Measurements from ENCODE around the gene DAGLA.

DAGLA gene

DNA sequence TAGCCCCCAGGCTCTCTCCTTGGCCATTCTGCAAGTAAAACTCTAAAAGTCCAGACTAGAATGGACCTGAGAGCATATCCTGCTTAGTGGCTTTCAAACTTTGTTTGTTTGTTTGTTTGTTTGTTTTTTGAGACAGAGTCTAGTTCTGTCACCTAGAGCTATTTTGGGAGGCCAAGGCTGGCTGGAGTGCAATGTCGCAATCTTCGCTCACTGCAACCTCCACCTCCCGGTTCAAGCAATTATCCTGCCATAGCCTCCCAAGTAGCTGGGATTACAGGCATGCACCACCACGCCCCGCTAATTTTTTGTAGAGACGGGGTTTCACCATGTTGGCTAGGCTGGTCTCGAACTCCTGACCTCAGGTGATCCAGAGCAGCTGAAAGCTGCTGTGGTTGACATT, 28.9 kb downstream of the DAGLA start:
- H3K4me3 ChIP-seq (ENCODE audit: low read length in 2 of 2) = no peak overlapping the region
- H3K9me3 ChIP-seq (ENCODE audit: control insufficient read depth in 2 of 2, low read length in 2 of 2) = no peaks in the 10 kb centered on the region
- no peaks in the 10 kb centered on the region for H3K36me3 ChIP-seq (ENCODE audit: control insufficient read depth in 2 of 2, insufficient read depth in 2 of 2, low read length in 2 of 2)
- H3K4me1 ChIP-seq (ENCODE audit: control insufficient read depth in 2 of 2, insufficient read depth in 2 of 2, low read length in 2 of 2) = peaks cover 8 to 11% of the 10 kb centered on the region in 2 donors
- H3K27me3 ChIP-seq (ENCODE audit: control insufficient read depth in 2 of 2, insufficient read depth in 2 of 2, low read length in 2 of 2) = no peaks in the 10 kb centered on the region
- H3K9ac ChIP-seq (ENCODE audit: low read depth in 1 of 2, low read length in 2 of 2) = no peak overlapping the region
- no peak overlapping the region for H3K27ac ChIP-seq (ENCODE audit: low read depth in 2 of 2, low read length in 2 of 2)

DNA sequence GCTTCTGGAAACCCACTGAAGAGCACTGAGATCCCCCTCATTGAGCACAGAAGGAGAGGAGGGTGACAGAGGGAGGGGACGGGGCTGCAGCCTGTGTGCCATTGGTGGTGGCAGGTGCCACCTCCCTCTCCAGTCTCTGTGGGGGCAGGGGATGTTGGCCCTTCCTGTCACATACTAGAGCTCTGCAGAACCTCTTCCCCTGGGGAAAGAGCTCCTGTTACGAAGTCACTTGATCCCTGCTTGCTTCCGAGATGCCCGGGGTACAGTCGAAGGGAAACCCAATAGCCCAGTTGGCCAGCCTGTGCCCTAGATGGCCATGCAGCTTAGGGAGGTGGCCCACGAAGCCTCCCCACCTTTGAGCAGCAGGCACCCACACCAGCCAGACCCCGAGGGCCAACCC, 29.4 kb downstream of the DAGLA start:
- Histone ChIP-seq H3K27ac (ENCODE audit: low read depth in 2 of 2, low read length in 2 of 2) (no peak overlapping the region), H3K27me3 (ENCODE audit: control insufficient read depth in 2 of 2, insufficient read depth in 2 of 2, low read length in 2 of 2) (no peaks in the 10 kb centered on the region), H3K36me3 (ENCODE audit: control insufficient read depth in 2 of 2, insufficient read depth in 2 of 2, low read length in 2 of 2) (no peaks in the 10 kb centered on the region), H3K4me1 (ENCODE audit: control insufficient read depth in 2 of 2, insufficient read depth in 2 of 2, low read length in 2 of 2) (peaks cover 8 to 11% of the 10 kb centered on the region in 2 donors), H3K4me3 (ENCODE audit: low read length in 2 of 2) (no peak overlapping the region), H3K9me3 (ENCODE audit: control insufficient read depth in 2 of 2, low read length in 2 of 2) (no peaks in the 10 kb centered on the region), H3K9ac (ENCODE audit: low read depth in 1 of 2, low read length in 2 of 2) (no peak overlapping the region)

DNA sequence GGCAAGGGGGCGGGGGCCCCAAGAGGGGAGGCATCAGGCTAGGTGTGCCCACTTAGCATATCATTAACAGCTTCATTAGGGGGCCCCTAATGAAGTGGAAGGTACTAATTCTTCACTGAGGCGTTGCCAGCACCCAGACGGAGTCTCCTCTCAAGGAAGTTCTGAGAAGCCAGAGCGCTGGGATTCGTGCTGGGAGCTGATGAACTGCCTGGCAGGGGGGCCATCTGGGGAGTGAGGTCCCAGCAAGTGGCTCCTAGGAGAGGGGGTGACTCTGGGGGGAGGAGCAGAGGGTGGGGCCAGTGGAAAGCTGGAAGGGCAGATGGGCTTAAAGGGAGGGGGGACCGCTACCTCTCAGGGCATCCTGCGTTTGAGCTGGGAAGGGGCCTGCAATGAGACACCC, 29.8 kb downstream of the DAGLA start:
- Histone ChIP-seq H3K9ac (ENCODE audit: low read depth in 1 of 2, low read length in 2 of 2) (no peak overlapping the region), H3K4me1 (ENCODE audit: control insufficient read depth in 2 of 2, insufficient read depth in 2 of 2, low read length in 2 of 2) (peaks cover 8 to 11% of the 10 kb centered on the region in 2 donors), H3K9me3 (ENCODE audit: control insufficient read depth in 2 of 2, low read length in 2 of 2) (no peaks in the 10 kb centered on the region), H3K4me3 (ENCODE audit: low read length in 2 of 2) (no peak overlapping the region), H3K36me3 (ENCODE audit: control insufficient read depth in 2 of 2, insufficient read depth in 2 of 2, low read length in 2 of 2) (no peaks in the 10 kb centered on the region), H3K27ac (ENCODE audit: low read depth in 2 of 2, low read length in 2 of 2) (no peak overlapping the region), H3K27me3 (ENCODE audit: control insufficient read depth in 2 of 2, insufficient read depth in 2 of 2, low read length in 2 of 2) (no peaks in the 10 kb centered on the region)

DNA sequence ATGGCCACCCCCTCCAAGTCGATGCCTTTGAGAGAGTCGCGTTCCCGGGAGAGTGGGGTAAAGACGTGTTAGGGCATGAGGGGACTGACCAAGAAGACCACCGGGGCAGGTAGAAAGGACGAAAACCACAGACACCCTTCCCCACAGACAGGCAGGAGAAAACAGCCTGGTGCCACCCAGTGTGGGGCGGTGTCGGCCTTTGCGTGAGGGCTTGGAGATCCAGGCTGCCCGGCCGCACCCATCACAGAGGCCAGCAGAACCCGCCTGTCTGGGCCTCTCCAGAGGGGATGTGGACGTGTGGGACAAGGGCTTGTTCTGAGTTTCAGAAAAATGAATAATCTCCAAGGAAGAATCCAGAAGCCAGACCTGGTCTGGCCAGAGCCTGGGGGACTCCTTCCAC, 30.8 kb downstream of the DAGLA start:
- Histone ChIP-seq H3K4me1 (ENCODE audit: control insufficient read depth in 2 of 2, insufficient read depth in 2 of 2, low read length in 2 of 2) (peaks cover 8 to 19% of the 10 kb centered on the region in 2 donors), H3K27ac (ENCODE audit: low read depth in 2 of 2, low read length in 2 of 2) (no peak overlapping the region), H3K27me3 (ENCODE audit: control insufficient read depth in 2 of 2, insufficient read depth in 2 of 2, low read length in 2 of 2) (no peaks in the 10 kb centered on the region), H3K4me3 (ENCODE audit: low read length in 2 of 2) (no peak overlapping the region), H3K9ac (ENCODE audit: low read depth in 1 of 2, low read length in 2 of 2) (no peak overlapping the region), H3K9me3 (ENCODE audit: control insufficient read depth in 2 of 2, low read length in 2 of 2) (no peaks in the 10 kb centered on the region), H3K36me3 (ENCODE audit: control insufficient read depth in 2 of 2, insufficient read depth in 2 of 2, low read length in 2 of 2) (no peaks in the 10 kb centered on the region)

DNA sequence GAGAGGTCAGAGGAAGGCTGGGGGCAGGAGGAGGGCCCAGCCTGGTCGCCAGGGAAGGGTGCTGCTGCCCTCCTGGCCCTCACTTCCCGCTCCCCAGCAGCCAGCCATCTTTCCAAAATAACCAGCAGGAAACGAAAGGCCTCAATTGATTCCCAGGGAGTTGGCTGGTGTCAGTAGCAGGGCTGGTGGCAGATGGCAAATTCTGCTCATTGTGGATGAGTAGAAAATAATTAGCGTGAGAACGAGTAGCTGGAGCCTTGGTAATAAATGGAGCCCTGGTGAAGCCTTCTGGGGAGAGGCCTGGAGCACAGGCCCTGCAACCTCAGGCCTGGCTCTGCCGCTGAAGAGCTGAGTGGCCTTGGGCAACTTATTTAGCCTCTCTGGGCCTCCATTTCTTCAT, 31.3 kb downstream of the DAGLA start:
- Histone ChIP-seq H3K9ac (ENCODE audit: low read depth in 1 of 2, low read length in 2 of 2) (no peak overlapping the region), H3K27me3 (ENCODE audit: control insufficient read depth in 2 of 2, insufficient read depth in 2 of 2, low read length in 2 of 2) (no peaks in the 10 kb centered on the region), H3K27ac (ENCODE audit: low read depth in 2 of 2, low read length in 2 of 2) (no peak overlapping the region), H3K4me1 (ENCODE audit: control insufficient read depth in 2 of 2, insufficient read depth in 2 of 2, low read length in 2 of 2) (peaks cover 12 to 21% of the 10 kb centered on the region in 2 donors), H3K9me3 (ENCODE audit: control insufficient read depth in 2 of 2, low read length in 2 of 2) (no peaks in the 10 kb centered on the region), H3K36me3 (ENCODE audit: control insufficient read depth in 2 of 2, insufficient read depth in 2 of 2, low read length in 2 of 2) (no peaks in the 10 kb centered on the region), H3K4me3 (ENCODE audit: low read length in 2 of 2) (no peak overlapping the region)

DNA sequence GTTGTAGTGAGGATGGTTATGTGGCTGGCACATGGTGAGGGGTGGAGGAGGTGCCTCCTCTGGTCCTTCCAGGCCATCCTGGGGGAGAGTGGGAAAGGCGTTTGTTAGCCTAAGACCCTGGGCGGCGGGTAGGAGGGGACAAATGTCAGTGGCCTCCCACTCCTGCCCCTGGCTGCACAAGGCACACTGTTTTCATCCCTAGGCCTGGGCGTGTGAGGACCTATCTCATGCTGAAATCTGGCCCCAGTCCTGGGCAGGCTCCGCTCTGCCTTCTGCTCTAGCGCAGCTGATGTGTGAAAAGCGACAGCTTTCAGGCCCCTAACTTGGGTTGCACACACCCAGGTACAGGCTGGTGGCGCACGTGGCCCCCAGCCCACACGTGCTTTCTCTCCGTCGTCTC, 32.1 kb downstream of the DAGLA start:
- Histone ChIP-seq H3K4me3 (ENCODE audit: low read length in 2 of 2) (no peak overlapping the region), H3K27ac (ENCODE audit: low read depth in 2 of 2, low read length in 2 of 2) (no peak overlapping the region), H3K9ac (ENCODE audit: low read depth in 1 of 2, low read length in 2 of 2) (no peak overlapping the region), H3K27me3 (ENCODE audit: control insufficient read depth in 2 of 2, insufficient read depth in 2 of 2, low read length in 2 of 2) (no peaks in the 10 kb centered on the region), H3K36me3 (ENCODE audit: control insufficient read depth in 2 of 2, insufficient read depth in 2 of 2, low read length in 2 of 2) (no peaks in the 10 kb centered on the region), H3K9me3 (ENCODE audit: control insufficient read depth in 2 of 2, low read length in 2 of 2) (no peaks in the 10 kb centered on the region), H3K4me1 (ENCODE audit: control insufficient read depth in 2 of 2, insufficient read depth in 2 of 2, low read length in 2 of 2) (peaks cover 7 to 14% of the 10 kb centered on the region in 2 donors)

DNA sequence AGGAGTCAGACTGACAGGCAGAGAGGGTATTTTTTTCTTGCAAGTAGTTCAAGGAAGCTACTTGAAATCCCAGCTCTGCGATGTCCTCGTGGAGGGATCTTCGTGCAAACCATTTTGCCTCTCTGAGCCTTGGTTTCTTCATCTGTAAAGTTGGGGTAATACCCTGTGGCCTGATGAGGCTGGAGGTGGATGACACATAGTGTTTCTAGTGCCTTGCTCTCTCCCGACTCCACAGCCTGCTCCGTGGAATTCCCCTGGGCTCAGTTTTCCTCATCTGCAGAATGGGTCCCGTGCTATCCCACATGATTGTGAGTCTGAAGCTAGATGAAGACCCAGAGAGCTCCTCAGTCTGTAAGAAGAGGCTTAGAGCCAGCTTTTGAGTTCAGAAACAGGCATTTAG, 32.7 kb downstream of the DAGLA start:
- Histone ChIP-seq H3K27me3 (ENCODE audit: control insufficient read depth in 2 of 2, insufficient read depth in 2 of 2, low read length in 2 of 2) (no peaks in the 10 kb centered on the region), H3K36me3 (ENCODE audit: control insufficient read depth in 2 of 2, insufficient read depth in 2 of 2, low read length in 2 of 2) (no peaks in the 10 kb centered on the region), H3K27ac (ENCODE audit: low read depth in 2 of 2, low read length in 2 of 2) (no peak overlapping the region), H3K4me1 (ENCODE audit: control insufficient read depth in 2 of 2, insufficient read depth in 2 of 2, low read length in 2 of 2) (peaks cover 6 to 12% of the 10 kb centered on the region in 2 donors), H3K4me3 (ENCODE audit: low read length in 2 of 2) (no peak overlapping the region), H3K9ac (ENCODE audit: low read depth in 1 of 2, low read length in 2 of 2) (no peak overlapping the region), H3K9me3 (ENCODE audit: control insufficient read depth in 2 of 2, low read length in 2 of 2) (no peaks in the 10 kb centered on the region)

DNA sequence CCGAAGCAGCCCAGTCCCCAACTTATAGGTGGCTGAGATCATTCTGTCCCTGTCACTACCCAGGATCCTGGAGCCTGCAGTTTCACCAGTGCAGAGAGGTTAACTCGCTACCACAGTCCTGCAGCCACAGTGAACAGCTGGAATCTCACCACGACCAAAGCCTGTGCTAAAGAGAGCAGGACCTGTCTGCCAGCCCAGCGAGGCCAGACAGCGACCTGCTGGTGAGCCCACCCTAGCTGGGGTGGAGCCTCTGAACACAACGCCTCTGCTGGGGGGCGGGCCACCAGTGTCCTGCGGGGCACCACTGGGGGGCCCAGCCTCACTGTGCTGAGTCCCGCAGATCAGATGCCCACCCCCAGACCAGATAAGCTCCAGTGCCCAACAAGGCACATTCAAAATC, 33.3 kb downstream of the DAGLA start:
- H3K36me3 ChIP-seq (ENCODE audit: control insufficient read depth in 2 of 2, insufficient read depth in 2 of 2, low read length in 2 of 2) = no peaks in the 10 kb centered on the region
- H3K4me1 ChIP-seq (ENCODE audit: control insufficient read depth in 2 of 2, insufficient read depth in 2 of 2, low read length in 2 of 2) = peaks cover 10 to 12% of the 10 kb centered on the region in 2 donors
- no peak overlapping the region for H3K4me3 ChIP-seq (ENCODE audit: low read length in 2 of 2)
- no peak overlapping the region for H3K27ac ChIP-seq (ENCODE audit: low read depth in 2 of 2, low read length in 2 of 2)
- no peak overlapping the region for H3K9ac ChIP-seq (ENCODE audit: low read depth in 1 of 2, low read length in 2 of 2)
- no peaks in the 10 kb centered on the region for H3K9me3 ChIP-seq (ENCODE audit: control insufficient read depth in 2 of 2, low read length in 2 of 2)
- no peaks in the 10 kb centered on the region for H3K27me3 ChIP-seq (ENCODE audit: control insufficient read depth in 2 of 2, insufficient read depth in 2 of 2, low read length in 2 of 2)

DNA sequence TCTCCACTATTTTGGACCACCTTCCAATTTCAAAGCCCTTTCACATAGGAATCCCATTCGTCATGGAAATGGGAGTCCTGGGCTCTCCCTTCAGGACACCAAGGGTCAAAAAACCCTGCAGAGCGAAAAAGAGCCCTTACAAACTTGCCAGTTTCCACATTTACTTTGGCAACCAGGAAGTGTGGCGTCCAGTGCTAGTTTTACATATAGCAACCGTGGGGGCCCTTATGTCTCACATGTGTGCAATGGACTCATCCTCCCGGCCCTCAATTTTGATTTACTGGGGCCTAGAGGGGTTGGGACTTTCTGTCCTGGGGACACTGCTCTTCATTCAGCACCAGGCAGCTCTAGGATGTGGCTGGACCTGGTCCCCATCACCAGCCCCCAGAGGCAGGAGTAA, 33.7 kb downstream of the DAGLA start:
- no peaks in the 10 kb centered on the region for H3K36me3 ChIP-seq (ENCODE audit: control insufficient read depth in 2 of 2, insufficient read depth in 2 of 2, low read length in 2 of 2)
- no peak overlapping the region for H3K4me3 ChIP-seq (ENCODE audit: low read length in 2 of 2)
- H3K4me1 ChIP-seq (ENCODE audit: control insufficient read depth in 2 of 2, insufficient read depth in 2 of 2, low read length in 2 of 2) = peaks cover 10 to 12% of the 10 kb centered on the region in 2 donors
- no peaks in the 10 kb centered on the region for H3K27me3 ChIP-seq (ENCODE audit: control insufficient read depth in 2 of 2, insufficient read depth in 2 of 2, low read length in 2 of 2)
- H3K9me3 ChIP-seq (ENCODE audit: control insufficient read depth in 2 of 2, low read length in 2 of 2) = no peaks in the 10 kb centered on the region
- H3K9ac ChIP-seq (ENCODE audit: low read depth in 1 of 2, low read length in 2 of 2) = no peak overlapping the region
- no peak overlapping the region for H3K27ac ChIP-seq (ENCODE audit: low read depth in 2 of 2, low read length in 2 of 2)

DNA sequence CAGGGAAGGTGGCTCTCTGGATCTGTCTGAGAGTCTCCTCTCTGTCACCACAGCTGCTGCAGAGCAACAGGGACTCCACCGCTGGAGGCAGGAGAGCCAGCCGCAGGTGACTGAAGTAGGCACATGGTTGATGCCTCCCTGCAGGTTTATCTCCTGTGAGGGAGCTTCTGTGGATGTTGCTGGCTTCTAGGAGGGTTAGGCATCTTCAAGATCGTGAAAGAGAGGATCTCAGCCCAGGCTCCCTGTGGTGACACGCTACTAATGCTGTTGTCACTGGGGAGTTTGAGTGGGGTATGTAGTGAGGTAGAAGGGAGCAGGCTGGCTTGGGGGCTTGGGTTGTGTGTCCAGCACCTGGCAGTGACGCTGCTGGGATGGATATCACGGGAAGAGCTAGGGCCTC, 34.1 kb downstream of the DAGLA start:
- Histone ChIP-seq H3K9ac (ENCODE audit: low read depth in 1 of 2, low read length in 2 of 2) (no peak overlapping the region), H3K9me3 (ENCODE audit: control insufficient read depth in 2 of 2, low read length in 2 of 2) (no peaks in the 10 kb centered on the region), H3K4me3 (ENCODE audit: low read length in 2 of 2) (no peak overlapping the region), H3K27me3 (ENCODE audit: control insufficient read depth in 2 of 2, insufficient read depth in 2 of 2, low read length in 2 of 2) (no peaks in the 10 kb centered on the region), H3K4me1 (ENCODE audit: control insufficient read depth in 2 of 2, insufficient read depth in 2 of 2, low read length in 2 of 2) (peaks cover 10 to 12% of the 10 kb centered on the region in 2 donors), H3K36me3 (ENCODE audit: control insufficient read depth in 2 of 2, insufficient read depth in 2 of 2, low read length in 2 of 2) (no peaks in the 10 kb centered on the region), H3K27ac (ENCODE audit: low read depth in 2 of 2, low read length in 2 of 2) (no peak overlapping the region)

DNA sequence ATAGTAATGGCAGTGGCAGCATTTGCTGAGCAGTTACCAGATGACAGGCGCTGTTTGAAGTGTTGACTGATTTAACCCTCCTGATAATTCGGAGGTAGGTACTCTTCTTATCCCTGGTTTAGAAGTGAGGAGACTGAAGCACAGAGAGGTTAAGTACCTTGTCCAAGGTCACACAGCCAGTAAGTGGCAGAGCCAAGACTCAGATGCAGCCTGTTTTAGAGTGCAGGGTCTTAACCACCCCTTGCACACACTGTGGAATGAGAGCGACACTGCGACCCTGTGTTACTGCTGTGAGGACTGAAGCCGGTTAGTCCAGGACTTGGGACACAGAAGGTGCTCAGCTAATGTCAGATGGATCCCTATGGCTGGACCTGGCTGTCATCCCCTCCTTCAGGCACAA, 34.7 kb downstream of the DAGLA start:
- no peaks in the 10 kb centered on the region for H3K36me3 ChIP-seq (ENCODE audit: control insufficient read depth in 2 of 2, insufficient read depth in 2 of 2, low read length in 2 of 2)
- no peaks in the 10 kb centered on the region for H3K9me3 ChIP-seq (ENCODE audit: control insufficient read depth in 2 of 2, low read length in 2 of 2)
- H3K27me3 ChIP-seq (ENCODE audit: control insufficient read depth in 2 of 2, insufficient read depth in 2 of 2, low read length in 2 of 2) = no peaks in the 10 kb centered on the region
- H3K27ac ChIP-seq (ENCODE audit: low read depth in 2 of 2, low read length in 2 of 2) = no peak overlapping the region
- H3K4me3 ChIP-seq (ENCODE audit: low read length in 2 of 2) = no peak overlapping the region
- H3K4me1 ChIP-seq (ENCODE audit: control insufficient read depth in 2 of 2, insufficient read depth in 2 of 2, low read length in 2 of 2) = peaks cover 10 to 12% of the 10 kb centered on the region in 2 donors
- H3K9ac ChIP-seq (ENCODE audit: low read depth in 1 of 2, low read length in 2 of 2) = no peak overlapping the region
